CD4-positive, alpha-beta T cell treated with Interleukin-1 beta for 1 hour (primary cell): Measurements from ENCODE around the gene HS6ST2.

Source experiments
- DNase-seq, 2 donors: peaks; one replicate each; pipeline ENCODE4 v3.0.0-alpha.2; 2020 to 2022

HS6ST2 gene

GRCh38 chrX:132665676-132666075, 292.8 kb downstream of the HS6ST2 start:
- DNase-seq = no peak

GRCh38 chrX:132664273-132664672, 294.2 kb downstream of the HS6ST2 start:
- DNase-seq = no peak

GRCh38 chrX:132662844-132663243, 295.6 kb downstream of the HS6ST2 start:
- no peak for DNase-seq

GRCh38 chrX:132657876-132658275, 300.6 kb downstream of the HS6ST2 start:
- DNase-seq = no peak

GRCh38 chrX:132652871-132653270, 305.6 kb downstream of the HS6ST2 start:
- no peak for DNase-seq

- DNase-seq = no peak
These were observed 306.9 kb downstream of the HS6ST2 start for GRCh38 chrX:132651421-132652086.

- no peak for DNase-seq
These were observed 309.5 kb downstream of the HS6ST2 start for GRCh38 chrX:132648895-132649294.

GRCh38 chrX:132639446-132639845, 319.0 kb downstream of the HS6ST2 start:
- no peak for DNase-seq

- no peak for DNase-seq
These were observed 320.1 kb downstream of the HS6ST2 start for GRCh38 chrX:132638313-132638712.

- no peak for DNase-seq
These were observed 322.3 kb downstream of the HS6ST2 start for GRCh38 chrX:132636080-132636479.

- DNase-seq = no peak
These were observed 323.9 kb downstream of the HS6ST2 start for GRCh38 chrX:132634521-132634920.

GRCh38 chrX:132631579-132632232, 326.7 kb downstream of the HS6ST2 start:
- DNase-seq = peak in 1 of 2 donors; percentile 31

- no peak for DNase-seq
These were observed 334.0 kb downstream of the HS6ST2 start for GRCh38 chrX:132624466-132624865.

GRCh38 chrX:132623942-132624341, 334.5 kb downstream of the HS6ST2 start:
- no peak for DNase-seq

- DNase-seq = no peak
These were observed 335.1 kb downstream of the HS6ST2 start for GRCh38 chrX:132623300-132623699.

- DNase-seq = no peak
These were observed 336.3 kb downstream of the HS6ST2 start for GRCh38 chrX:132622130-132622529.

GRCh38 chrX:132618810-132619209, 339.6 kb downstream of the HS6ST2 start:
- DNase-seq = no peak

- DNase-seq = peak; percentile 31 to 45
These were observed 342.9 kb downstream of the HS6ST2 start for GRCh38 chrX:132615391-132616131.

- no peak for DNase-seq
These were observed 344.1 kb downstream of the HS6ST2 start for GRCh38 chrX:132614297-132614696.

- DNase-seq = no peak
These were observed 344.6 kb downstream of the HS6ST2 start for GRCh38 chrX:132613801-132614200.

GRCh38 chrX:132612821-132613564, 345.4 kb downstream of the HS6ST2 start:
- DNase-seq = peak; percentile 9 to 29

- DNase-seq = no peak
These were observed 347.9 kb downstream of the HS6ST2 start for GRCh38 chrX:132610536-132610935.

- DNase-seq = no peak
These were observed 349.0 kb downstream of the HS6ST2 start for GRCh38 chrX:132609362-132609848.
